Hippocampal formation (tissue), 2 donors: ENCODE measurements around the gene TSSK3.
A peak's percentile ranks its signal among the peaks of the same experiment; 100 is the strongest.
"Not testable (repeated sequence)": the region's sequence is repeated elsewhere in the genome, so short reads cannot be mapped to it uniquely, and the experiment has no call there.

Experiments used
- DNase-seq, 2 donors: peaks; one replicate each; lab custom pipeline; 2025; lab: John Stamatoyannopoulos, UW

TSSK3 gene

DNA sequence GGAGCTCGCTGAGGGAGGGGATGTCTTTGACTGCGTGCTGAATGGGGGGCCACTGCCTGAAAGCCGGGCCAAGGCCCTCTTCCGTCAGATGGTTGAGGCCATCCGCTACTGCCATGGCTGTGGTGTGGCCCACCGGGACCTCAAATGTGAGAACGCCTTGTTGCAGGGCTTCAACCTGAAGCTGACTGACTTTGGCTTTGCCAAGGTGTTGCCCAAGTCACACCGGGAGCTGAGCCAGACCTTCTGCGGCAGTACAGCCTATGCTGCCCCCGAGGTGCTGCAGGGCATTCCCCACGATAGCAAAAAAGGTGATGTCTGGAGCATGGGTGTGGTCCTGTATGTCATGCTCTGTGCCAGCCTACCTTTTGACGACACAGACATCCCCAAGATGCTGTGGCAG is 1.4 kb downstream of the TSSK3 start:
- DNase-seq, result no peak

DNA sequence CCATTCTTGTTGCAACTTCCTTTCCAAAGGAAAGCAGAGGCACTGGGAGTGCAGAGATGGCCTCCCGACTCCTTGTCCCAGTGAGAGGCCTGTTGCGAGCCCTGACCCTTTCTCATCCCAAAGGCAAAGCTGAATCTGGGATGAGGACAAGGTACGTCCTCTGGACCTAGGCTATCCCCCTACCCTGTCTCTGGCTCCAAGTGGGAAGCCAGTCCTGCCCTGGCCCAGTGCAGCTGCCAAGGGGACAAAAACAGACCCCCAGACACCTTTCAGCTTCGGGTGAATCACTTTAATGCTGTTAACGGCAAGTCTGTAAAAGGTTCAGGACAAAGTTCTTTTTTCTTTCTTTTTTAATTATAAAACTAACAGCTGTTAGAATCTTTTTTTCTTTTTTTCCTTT is 2.5 kb downstream of the TSSK3 start:
- DNase-seq, result no peak

- no peak for DNase-seq
Observed at GRCh38 chr1:32365445-32365844, 3.1 kb downstream of the TSSK3 start.

DNA sequence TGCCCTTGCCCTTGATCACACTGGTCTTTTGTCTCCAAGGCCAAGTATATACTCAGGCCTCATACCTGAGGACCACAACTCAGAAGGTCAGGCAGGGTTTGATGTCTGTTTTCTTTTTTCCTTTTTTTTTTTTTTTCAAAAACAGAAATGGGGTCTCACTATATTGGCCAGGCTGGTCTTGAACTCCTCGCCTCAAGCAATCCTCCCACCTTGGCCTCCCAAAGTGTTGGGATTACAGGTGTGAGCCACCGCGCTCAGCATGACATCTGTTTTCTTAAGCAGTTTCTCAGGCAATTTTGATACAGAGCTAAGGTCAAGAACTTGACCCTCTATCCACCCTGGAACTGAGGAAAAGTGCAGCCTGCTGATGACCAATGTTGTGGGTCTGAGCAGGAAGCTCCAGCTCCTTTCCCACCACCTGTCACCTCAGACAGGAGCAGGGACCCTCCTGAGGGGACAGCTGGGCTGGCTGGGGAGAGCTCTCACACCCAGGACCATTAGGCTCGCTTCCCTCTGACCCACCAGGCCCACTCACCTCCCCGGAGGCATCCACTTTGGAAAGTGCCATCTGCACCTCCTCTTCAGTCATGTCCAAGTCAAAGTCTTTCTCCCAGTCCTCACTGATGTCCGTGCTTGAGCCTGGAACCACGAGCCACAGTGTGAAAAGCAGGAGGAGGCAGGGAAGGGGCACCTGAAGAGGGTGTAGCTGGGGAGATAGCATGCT is 5.7 kb downstream of the TSSK3 start:
- DNase-seq, result no peak

DNA sequence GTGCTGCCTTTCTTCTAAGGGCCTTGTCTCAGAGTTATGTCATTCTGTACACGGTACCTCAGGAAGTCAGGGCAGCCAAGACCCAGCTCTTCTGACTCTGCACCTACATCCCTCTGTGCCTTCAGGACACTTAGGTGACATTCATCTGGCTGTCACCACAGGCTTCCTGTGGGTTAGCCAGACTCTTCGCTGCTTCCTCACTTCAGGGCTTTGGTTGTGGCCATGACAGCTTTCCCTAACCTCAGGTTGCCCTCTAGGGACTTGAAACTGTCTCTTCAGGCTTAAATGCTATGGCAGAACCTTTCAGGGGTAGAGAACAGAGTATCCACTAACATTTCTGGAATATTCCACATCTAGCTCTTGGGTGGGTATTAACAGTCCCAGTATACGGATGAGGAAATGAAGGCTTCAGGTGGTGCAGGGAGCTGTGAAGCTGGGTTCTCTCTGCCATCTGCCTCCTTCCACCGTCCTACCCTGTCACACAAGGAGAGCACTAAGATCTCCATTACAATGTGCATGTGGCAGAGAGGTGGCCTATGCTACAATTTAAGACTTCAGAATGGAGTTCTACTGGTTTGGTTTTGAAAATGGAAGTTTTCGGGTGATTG is 9.9 kb downstream of the TSSK3 start:
- DNase-seq, result no peak

GRCh38 chr1:32373996-32374592 is 11.8 kb downstream of the TSSK3 start:
- DNase-seq, result no peak

DNA sequence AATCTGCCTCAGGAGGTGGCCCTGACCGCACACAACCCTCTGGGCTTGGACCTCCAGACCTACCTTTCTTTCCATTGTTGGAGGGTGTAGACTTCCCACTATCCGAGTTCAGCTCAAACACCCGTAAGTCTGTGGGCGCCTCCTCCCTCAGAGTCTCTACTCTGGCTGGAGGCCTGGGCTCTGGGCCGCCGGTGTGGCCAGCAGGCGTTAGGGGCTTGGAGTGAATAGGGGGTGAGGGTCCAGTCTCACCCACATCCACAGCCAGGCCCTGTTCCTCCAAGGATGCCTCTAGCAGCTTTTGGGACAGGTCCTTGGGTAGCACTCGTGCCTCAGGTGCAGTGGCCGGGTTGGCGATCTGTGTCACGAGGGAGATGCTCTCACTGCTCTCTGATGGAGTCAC is 13.9 kb downstream of the TSSK3 start:
- DNase-seq, result no peak

DNA sequence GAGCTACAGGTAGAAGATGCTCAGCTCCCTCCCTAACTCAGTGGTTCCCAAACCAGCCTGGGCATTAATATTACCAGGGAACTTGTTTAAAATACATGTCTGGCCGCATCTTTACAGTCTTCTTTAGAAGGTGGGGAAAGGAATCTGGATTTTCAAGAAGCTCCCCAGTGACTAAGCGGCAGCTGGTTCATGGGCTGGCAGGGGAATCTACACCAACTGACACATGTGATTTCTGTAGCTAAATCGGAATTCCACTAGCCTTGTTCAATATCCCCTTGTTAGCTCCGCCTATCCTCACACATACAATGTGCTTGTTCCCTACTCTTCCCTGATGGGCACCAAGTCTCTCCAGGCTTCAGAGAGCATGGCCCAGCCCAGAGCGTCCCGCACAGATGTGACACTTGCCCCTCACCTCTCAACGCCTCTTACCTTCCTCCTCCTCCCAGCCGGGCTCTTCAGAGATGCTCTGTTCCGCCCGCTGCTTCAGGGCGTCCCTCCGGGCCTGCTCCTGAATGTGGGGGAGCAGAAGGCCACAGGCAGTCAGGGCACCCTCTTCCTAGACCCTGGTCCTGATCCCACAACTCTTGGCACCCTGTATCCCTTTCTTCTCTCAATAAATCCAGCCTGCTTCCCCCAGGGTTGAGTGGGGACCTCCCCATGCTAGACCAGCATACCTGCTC is 15.3 kb downstream of the TSSK3 start:
- DNase-seq, result no peak

- no peak for DNase-seq
Observed at GRCh38 chr1:32380057-32380456, 17.7 kb downstream of the TSSK3 start.

GRCh38 chr1:32386676-32387392 is 24.5 kb downstream of the TSSK3 start:
- DNase-seq, result no peak

DNA sequence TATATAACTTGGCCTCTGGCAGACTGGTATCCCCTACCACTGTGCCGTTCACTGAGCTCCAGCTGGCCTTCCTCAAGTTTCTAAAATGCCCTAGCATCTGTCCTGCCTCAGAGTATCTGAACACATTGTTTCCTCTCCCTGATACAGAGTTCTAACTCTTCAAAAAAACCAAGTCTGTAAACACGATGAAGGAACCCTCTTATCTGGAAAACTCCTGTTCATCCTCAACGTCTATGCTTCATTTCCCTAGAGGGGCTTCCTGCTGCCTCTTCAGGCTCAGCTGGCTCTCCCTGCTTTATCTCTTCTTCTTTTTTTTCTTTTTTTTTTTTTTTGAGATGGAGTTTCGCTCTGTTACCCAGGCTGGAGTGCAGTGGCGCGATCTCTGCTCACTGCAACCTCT is 26.3 kb downstream of the TSSK3 start:
- DNase-seq, result no peak

DNA sequence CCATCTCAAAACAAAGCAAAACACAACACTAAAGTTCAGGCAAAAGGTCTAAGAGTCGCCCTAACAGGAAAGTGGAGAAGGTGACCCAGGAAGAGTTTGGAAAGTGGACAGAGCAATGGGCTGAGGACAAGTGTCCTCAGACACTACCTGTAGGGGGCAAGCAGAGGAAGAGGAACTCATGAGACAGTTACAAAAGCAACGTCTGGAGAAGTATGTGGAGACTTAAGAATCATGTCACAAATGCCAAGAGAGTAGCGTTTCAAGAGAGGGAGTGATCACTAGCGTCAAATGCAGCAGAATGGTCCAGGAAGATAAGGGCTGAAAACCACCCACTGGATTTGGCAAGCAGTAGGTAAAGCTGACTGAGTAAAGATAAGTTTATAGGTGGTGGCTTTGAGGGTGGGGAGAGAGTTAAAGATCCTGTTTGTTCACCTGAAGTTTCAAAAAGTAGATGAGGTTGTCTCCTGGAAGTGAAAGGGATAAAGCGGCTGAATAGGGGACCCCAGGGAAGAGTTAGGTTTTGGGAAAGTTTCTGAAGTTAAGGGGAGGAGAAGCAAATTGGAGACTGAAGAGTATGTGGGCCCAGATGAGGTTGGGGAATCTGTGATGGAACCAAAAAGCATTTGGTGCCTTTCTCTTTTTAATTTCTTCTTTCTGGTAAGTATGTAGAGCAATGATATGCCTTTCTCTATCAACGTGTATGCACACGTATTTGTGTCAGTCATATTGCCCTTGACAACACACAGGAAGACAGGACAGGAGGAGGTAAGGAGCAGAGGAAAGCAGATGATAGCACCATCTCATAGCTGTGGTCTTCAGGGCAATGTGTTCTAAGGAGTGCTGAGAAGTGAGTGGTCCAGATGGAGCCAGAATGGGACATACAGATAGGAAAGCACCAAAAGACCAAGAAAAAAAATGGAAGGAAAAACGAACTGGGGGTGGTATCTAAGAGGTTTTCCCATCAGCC is 28.8 kb downstream of the TSSK3 start:
- no peak for DNase-seq

DNA sequence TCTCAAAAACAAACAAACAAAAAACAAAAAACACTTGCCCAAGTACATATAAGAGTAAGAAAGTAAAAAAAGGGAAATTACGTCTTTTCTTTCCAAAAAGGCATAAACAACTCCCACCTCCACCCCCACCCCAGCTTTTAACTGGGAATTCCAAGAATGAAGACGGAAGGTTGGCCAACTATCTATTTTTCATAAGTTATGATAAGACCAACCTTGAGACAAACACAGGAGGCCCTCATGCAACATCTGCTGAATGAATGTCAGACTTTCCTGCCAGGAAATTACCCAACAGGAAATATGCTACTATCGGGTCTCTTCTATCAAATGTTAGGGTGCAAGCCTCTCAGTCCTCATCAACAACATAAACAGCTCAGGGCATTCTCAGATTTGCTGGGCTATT is 30.0 kb downstream of the TSSK3 start:
- DNase-seq, result no peak

GRCh38 chr1:32393136-32393535 is 30.8 kb downstream of the TSSK3 start:
- DNase-seq, result no peak

DNA sequence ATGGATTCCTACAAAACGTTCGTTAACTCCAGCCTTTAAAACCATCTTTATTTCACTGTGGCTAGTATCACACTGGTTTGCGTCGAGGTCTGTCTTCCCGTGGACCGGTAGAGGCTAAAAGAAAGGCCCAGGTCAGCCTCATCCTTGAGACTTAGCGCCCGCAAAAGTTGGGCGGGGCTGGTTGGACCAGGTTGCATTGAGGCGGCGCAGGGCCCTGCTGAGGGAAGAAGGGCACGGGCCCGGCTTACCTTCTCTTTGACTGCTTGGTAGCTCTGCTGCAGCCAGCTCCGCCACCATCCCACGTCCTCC is 31.4 kb downstream of the TSSK3 start:
- no peak for DNase-seq

DNA sequence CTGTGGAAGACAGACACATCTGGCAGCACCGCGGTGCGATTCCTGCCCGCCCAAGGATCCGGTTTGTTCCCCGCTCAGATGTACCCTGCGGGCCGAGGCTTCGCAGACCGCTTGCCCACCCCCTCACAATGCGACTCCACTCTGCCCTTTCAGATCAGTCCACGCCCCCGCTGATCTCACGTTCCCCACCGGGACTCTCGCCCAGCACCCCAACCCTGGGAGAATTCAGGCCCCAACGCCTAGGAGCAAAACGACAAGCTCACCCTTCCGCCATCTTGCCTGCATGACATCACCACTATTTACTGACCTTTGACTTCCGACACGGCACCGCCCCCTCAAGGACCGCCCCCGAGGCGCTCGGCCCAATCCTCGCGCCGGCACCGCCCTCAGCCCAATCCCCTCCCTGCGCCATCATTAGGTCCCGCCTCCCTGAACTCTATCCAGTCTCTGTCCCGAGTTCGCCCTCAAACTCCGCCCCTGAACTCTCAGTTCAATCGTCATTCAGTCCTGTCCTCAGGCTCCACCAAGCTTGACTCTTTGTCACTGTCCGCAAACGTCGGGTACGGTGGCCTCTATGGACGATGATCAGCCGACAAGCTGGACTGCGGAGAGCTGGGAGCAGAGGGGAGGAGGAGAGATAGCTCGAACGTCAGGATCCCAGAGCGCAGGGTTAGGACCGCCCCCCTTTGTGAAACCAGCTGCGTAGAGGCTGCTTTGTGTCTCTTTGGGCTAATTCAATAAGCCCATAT is 32.0 kb downstream of the TSSK3 start, which contains the start of gene BSDC1:
TSS of gene BSDC1 (minus strand) at position 301 of the 749 bp plus-strand sequence. CDS start at position 274, 27 bp downstream.
- DNase-seq, result peak; percentile 99

GRCh38 chr1:32394890-32395432 is 32.6 kb downstream of the TSSK3 start:
- DNase-seq, result peak in 1 of 2 donors; percentile 10

- not testable (repeated sequence) for DNase-seq
Observed at GRCh38 chr1:32396524-32396923, 34.2 kb downstream of the TSSK3 start.

DNA sequence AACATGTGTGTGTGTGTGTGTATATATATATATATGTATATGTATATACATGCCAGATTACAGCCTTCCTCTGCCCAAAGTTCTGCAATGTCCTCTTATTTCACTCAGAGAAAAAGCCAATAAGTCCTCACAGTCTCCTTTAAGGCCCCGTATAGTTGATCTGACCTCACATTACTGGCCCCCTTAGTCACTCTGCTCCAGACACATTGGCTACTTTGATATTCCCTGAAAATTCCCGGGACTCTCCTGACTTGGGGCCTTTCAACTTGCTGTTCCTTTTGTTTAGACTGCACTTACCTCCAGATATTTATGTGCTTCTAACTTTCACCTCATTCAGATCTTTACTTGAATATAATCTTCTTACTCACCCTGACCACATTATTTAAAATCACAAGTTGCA is 36.1 kb downstream of the TSSK3 start:
- DNase-seq, result no peak

DNA sequence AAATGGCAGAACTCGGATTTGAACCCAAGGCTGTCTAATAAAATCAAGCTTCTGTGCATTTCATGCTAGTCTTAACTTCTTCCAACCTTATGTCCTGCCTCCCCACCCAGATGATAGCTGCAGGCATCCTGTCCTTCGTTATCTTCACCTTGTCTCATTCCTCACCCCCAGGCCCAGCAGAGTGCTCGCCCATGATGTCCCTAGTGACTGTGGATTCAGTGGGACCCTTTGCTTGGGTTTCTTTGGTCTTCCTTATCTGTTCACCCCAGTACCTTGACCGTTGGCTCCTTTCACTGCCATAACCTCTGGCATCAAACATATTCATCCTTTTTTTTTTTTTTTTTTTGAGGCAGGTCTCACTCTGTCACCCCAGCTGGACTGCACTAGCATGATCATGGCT is 37.5 kb downstream of the TSSK3 start:
- no peak for DNase-seq
